Fibroblast of lung (primary cell): ENCODE results near the gene ERCC8. TPM values are rescaled to one million over a fixed set of nuclear protein-coding genes. Genes with fewer than 3 reads are reported as not detected.

Experiments
- DNase-seq, 2 donors: peaks; one replicate each; pipeline versions ENCODE4 v3.0.0 to v3.0.0-alpha.2; 2010; ENCODE audit warnings: low read depth in 2 of 2
- H2AFZ ChIP-seq: 2 replicates; pipeline ENCODE4 v1.5.1; 2012; ENCODE audit warnings: low read length, control low read depth, inconsistent platforms
- H3K27ac ChIP-seq: 2 replicates; pipeline ENCODE4 v1.5.1; 2011; ENCODE audit warnings: low read length, control low read depth; ENCODE audit not compliant: insufficient read depth
- H3K27me3 ChIP-seq: 2 replicates; pipeline ENCODE4 v1.5.1; 2011; ENCODE audit warnings: mild to moderate bottlenecking, low read length; ENCODE audit not compliant: control insufficient read depth, insufficient read depth
- H3K36me3 ChIP-seq: 2 replicates; pipeline ENCODE4 v1.5.1; 2011; ENCODE audit warnings: low read length; ENCODE audit not compliant: control insufficient read depth, insufficient read depth
- H3K4me1 ChIP-seq: 2 replicates; pipeline ENCODE4 v1.5.1; 2011; ENCODE audit warnings: low read length; ENCODE audit not compliant: control insufficient read depth, insufficient read depth; ENCODE audit errors: extremely low read depth
- H3K4me2 ChIP-seq: 2 replicates; pipeline ENCODE4 v1.5.1; 2011; ENCODE audit warnings: low read length, control low read depth; ENCODE audit not compliant: insufficient read depth; ENCODE audit errors: extremely low read depth
- H3K4me3 ChIP-seq, 4 experiments: fragments of 200-600 bp in 1 of 4; sonication (generic) in 1 of 4; replicated peaks in 1 of 4; 2 replicates each; pipeline ENCODE4 v1.5.1; 2011 to 2016; ENCODE audit warnings: low read length in 4 of 4, low read depth in 3 of 4, mild to moderate bottlenecking in 3 of 4, control low read depth in 2 of 4, inconsistent platforms in 1 of 4, mixed read lengths in 1 of 4; ENCODE audit not compliant: insufficient read depth in 1 of 4; ENCODE audit errors: control extremely low read depth in 1 of 4
- H3K79me2 ChIP-seq: 2 replicates; pipeline ENCODE4 v1.5.1; 2012; ENCODE audit warnings: mild to moderate bottlenecking, low read length, inconsistent platforms; ENCODE audit not compliant: control insufficient read depth, insufficient read depth
- H3K9ac ChIP-seq: 2 replicates; pipeline ENCODE4 v1.5.1; 2011; ENCODE audit warnings: mild to moderate bottlenecking, low read length, control low read depth; ENCODE audit not compliant: insufficient read depth
- H3K9me3 ChIP-seq: 2 replicates; pipeline ENCODE4 v1.5.1; 2012; ENCODE audit warnings: low read depth, low read length; ENCODE audit not compliant: control insufficient read depth, insufficient read depth
- H4K20me1 ChIP-seq: 2 replicates; pipeline ENCODE4 v1.5.1; 2011; ENCODE audit warnings: low read length; ENCODE audit not compliant: control insufficient read depth, insufficient read depth; ENCODE audit errors: extremely low read depth
- CTCF ChIP-seq, 2 donors: IDR thresholded peaks in 1 of 2; conservative IDR thresholded peaks in 1 of 2; 1 replicate in 1 of 2; 2 replicates in 1 of 2; pipeline ENCODE4 v1.5.1; 2011 to 2012; ENCODE audit warnings: low read length in 2 of 2, control low read depth in 1 of 2, inconsistent platforms in 1 of 2, low read depth in 1 of 2, mild to moderate bottlenecking in 1 of 2
- EZH2 ChIP-seq: IDR thresholded peaks from 2 replicates; pipeline ENCODE4 v1.5.1; 2012; ENCODE audit warnings: low read length, control low read depth, mild to moderate bottlenecking; ENCODE audit errors: missing control alignments
- polyA plus RNA-seq, 2 donors: library from polyadenylated mRNA; depleted of rRNA in 1 of 2; stranded (reverse) in 1 of 2; unstranded in 1 of 2; fragments of >200 nt; gene quantifications; 2 replicates each; pipeline ENCODE4 v1.2.1, GENCODE V29; 2011 to 2012; ENCODE audit warnings: missing spikeins in 1 of 2
- total RNA-seq: library from RNA; depleted of rRNA; stranded (reverse); fragments of >200 nt; gene quantifications from 2 replicates; pipeline ENCODE4 v1.2.1, GENCODE V29; 2014

Gene ERCC8
- total and polyA plus RNA-seq, 2 donors (not counting 1 experiment from before 2014, with no cell fraction given), result 16.3 to 23.7 TPM

DNA sequence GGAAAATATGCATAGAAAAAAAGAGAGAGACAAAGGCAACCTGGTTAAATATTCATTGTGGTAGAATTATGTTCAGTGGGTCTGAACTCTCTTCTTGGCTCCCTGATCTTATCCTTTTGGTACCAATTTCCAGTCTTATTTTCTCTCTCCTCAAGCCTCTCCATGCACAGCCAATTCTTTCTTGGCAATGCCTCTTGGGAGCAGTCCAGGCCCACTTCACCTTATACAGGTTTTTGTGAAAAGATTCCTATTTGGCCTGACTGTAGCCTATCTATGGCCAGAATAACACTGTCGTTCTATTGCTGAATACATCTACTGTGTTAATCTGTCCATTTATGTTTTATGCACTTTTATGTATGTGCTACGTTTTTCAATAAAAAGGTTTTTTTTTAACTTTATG lies 103.5 kb downstream of the ERCC8 start:
- Histone ChIP-seq H3K36me3 (no peaks in the 10 kb centered on the region), H2AFZ (no peak overlapping the region), H3K4me2 (no peak overlapping the region), H3K27me3 (peaks cover 37% of the 10 kb centered on the region), H3K79me2 (no peaks in the 10 kb centered on the region), H3K4me3 (no peak overlapping the region), H3K4me1 (no peaks in the 10 kb centered on the region), H4K20me1 (no peaks in the 10 kb centered on the region), H3K9ac (no peak overlapping the region), H3K9me3 (no peaks in the 10 kb centered on the region), H3K27ac (no peak overlapping the region)
- no peak for DNase-seq
- TF ChIP-seq CTCF (conservative IDR thresholded peaks at IDR 0.05 in 1 of 2, IDR thresholded peaks at IDR 0.05 in 1 of 2; ENCODE audit: low read depth in 1 of 2, low read length in 2 of 2) (no peak), EZH2 (no peak)

- Histone ChIP-seq H3K4me1 (no peaks in the 10 kb centered on the region), H3K79me2 (no peaks in the 10 kb centered on the region), H3K4me3 (no peak overlapping the region), H3K9me3 (no peaks in the 10 kb centered on the region), H3K9ac (no peak overlapping the region), H3K36me3 (no peaks in the 10 kb centered on the region), H2AFZ (no peak overlapping the region), H3K27me3 (peaks cover 4% of the 10 kb centered on the region), H3K4me2 (no peak overlapping the region), H4K20me1 (no peaks in the 10 kb centered on the region), H3K27ac (no peak overlapping the region)
- TF ChIP-seq EZH2, result no peak
- TF ChIP-seq CTCF (conservative IDR thresholded peaks at IDR 0.05 in 1 of 2, IDR thresholded peaks at IDR 0.05 in 1 of 2; ENCODE audit: low read depth in 1 of 2, low read length in 2 of 2), result no peak
- peak in 1 of 2 donors; percentile 6 for DNase-seq
These were observed 108.7 kb downstream of the ERCC8 start for GRCh38 chr5:60836131-60836530.

- H3K9me3 ChIP-seq, result no peaks in the 10 kb centered on the region
- no peak overlapping the region for H3K4me3 ChIP-seq
- H4K20me1 ChIP-seq, result no peaks in the 10 kb centered on the region
- no peak for TF ChIP-seq CTCF (conservative IDR thresholded peaks at IDR 0.05 in 1 of 2, IDR thresholded peaks at IDR 0.05 in 1 of 2; ENCODE audit: low read depth in 1 of 2, low read length in 2 of 2)
- no peak for TF ChIP-seq EZH2
- no peaks in the 10 kb centered on the region for H3K4me1 ChIP-seq
- no peak overlapping the region for H2AFZ ChIP-seq
- no peak overlapping the region for H3K9ac ChIP-seq
- no peaks in the 10 kb centered on the region for H3K79me2 ChIP-seq
- H3K36me3 ChIP-seq, result no peaks in the 10 kb centered on the region
- no peak overlapping the region for H3K4me2 ChIP-seq
- H3K27ac ChIP-seq, result no peak overlapping the region
- peak; percentile 4 to 14 for DNase-seq
- H3K27me3 ChIP-seq, result peaks cover 4% of the 10 kb centered on the region
These were observed 109.3 kb downstream of the ERCC8 start for GRCh38 chr5:60835554-60835953.
